ENCODE data around the gene TPGS2.
A peak's percentile ranks its signal among the peaks of the same experiment; 100 is the strongest.

The TPGS2 gene

DNA sequence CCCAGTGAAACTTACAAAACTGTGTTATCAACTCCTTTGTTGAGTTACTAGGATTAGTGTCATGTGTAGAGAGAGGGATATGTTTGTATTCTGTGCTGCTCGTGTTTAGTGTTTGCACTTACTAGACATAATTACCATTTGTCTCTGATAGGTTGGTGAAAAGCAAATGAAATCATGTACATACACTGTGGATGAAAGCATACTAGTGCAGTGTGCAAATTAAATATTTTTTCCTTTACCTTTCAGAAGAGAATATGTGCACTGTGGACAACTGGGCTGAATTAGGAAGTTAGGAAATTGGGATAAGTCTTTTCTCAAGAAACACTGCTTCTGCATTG, 1.3 kb upstream of the TPGS2 start:
- H3K4me3 ChIP-seq (ENCODE audit: low read depth, low read length), result no peak overlapping the region
- DNase-seq, result no peak

DNA sequence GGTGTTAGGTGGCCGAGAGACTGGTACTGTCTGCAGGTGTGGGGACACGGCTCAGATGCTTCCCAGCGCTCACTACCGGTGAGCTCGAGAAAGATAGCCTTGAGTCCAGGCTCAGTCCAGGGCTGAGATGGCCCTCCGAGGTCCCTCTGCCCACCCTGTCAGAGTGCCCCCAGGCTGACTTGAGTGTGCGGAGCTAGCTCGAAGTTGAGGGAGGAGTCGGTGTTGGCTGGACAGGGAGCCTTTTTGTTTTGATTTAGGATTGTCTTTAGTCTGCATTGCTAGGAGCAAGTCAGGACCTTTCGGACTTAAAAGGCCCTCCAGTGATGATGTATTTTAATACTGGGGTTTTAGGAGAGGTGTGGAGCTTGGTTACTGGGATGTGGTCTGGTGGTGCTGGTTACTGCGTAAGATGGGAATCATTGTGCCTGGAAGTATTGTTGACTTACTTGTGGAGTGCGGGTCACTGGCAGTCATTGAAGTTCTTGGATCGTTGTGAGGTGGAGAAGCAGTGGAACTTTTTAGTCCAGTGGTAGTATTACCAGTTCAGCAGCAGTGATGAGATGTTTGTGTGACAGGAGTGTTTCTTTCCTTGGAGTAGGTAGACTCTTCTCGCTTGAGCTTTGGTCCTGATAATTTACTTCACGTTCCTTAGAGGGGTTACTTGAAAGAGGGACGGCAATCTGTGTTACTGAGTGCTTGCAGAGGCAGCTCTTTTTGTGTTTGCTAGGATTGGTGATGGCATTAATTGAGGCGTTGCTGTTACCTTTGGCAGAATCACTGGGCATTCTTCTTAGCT, 758 bp upstream of the TPGS2 start:
- no peaks in the 10 kb centered on the region for H3K27me3 ChIP-seq (ENCODE audit: insufficient read depth, low read depth, severe bottlenecking)
- DNase-seq, result no peak
- H3K9me3 ChIP-seq (ENCODE audit: severe bottlenecking), result no peaks in the 10 kb centered on the region
- H3K4me3 ChIP-seq (ENCODE audit: low read depth, low read length), result peak overlapping the region; percentile 89
- H3K27ac ChIP-seq, result peak overlapping the region; percentile 69
- TF ChIP-seq, protein P1, sequence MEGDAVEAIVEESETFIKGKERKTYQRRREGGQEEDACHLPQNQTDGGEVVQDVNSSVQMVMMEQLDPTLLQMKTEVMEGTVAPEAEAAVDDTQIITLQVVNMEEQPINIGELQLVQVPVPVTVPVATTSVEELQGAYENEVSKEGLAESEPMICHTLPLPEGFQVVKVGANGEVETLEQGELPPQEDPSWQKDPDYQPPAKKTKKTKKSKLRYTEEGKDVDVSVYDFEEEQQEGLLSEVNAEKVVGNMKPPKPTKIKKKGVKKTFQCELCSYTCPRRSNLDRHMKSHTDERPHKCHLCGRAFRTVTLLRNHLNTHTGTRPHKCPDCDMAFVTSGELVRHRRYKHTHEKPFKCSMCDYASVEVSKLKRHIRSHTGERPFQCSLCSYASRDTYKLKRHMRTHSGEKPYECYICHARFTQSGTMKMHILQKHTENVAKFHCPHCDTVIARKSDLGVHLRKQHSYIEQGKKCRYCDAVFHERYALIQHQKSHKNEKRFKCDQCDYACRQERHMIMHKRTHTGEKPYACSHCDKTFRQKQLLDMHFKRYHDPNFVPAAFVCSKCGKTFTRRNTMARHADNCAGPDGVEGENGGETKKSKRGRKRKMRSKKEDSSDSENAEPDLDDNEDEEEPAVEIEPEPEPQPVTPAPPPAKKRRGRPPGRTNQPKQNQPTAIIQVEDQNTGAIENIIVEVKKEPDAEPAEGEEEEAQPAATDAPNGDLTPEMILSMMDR (IDR thresholded peaks at IDR 0.05; ENCODE audit: low read depth, low read length), result no peak
- H3K36me3 ChIP-seq, result peaks cover 9% of the 10 kb centered on the region; the same call in 1 of the 2 replicates

More for the DNA sequence above, 1.3 kb upstream of the TPGS2 start:
- H3K27ac ChIP-seq, result no peak overlapping the region
- peaks cover 10% of the 10 kb centered on the region for H3K36me3 ChIP-seq
- TF ChIP-seq, protein P1 (IDR thresholded peaks at IDR 0.05; ENCODE audit: low read depth, low read length), result no peak
- H3K27me3 ChIP-seq (ENCODE audit: insufficient read depth, low read depth, severe bottlenecking), result no peaks in the 10 kb centered on the region
- no peaks in the 10 kb centered on the region for H3K9me3 ChIP-seq (ENCODE audit: severe bottlenecking)

DNA sequence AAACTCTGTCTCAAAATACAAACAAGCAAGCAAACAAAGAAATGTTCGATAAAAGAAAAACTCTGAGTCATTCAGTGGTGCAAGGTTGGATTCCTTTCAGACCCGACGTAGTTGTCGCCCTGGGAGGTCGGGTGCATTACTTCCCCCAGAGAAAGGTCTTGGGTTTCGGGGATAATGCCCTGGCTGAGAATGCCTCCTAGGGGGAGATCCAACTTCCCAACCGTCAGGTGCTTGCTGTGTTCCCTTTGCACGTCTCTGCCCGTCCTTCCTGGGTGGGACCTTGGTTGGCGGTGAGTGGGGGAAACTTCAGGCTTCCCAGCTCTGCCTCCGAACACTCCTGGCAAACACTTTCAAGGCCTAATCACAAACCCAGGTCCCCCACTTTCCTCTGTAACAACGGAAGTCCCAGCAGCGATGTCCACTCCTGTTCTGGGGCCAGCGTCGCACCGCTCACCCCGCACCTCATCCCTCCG, 609 bp downstream of the TPGS2 start:
- Histone ChIP-seq H3K4me3 (ENCODE audit: low read depth, low read length) (peak overlapping the region; percentile 89), H3K27ac (peak overlapping the region; percentile 69), H3K27me3 (ENCODE audit: insufficient read depth, low read depth, severe bottlenecking) (no peaks in the 10 kb centered on the region), H3K9me3 (ENCODE audit: severe bottlenecking) (no peaks in the 10 kb centered on the region), H3K36me3 (peaks cover 9% of the 10 kb centered on the region)
- no peak for DNase-seq
- TF ChIP-seq, protein P1 (IDR thresholded peaks at IDR 0.05; ENCODE audit: low read depth, low read length), result no peak

DNA sequence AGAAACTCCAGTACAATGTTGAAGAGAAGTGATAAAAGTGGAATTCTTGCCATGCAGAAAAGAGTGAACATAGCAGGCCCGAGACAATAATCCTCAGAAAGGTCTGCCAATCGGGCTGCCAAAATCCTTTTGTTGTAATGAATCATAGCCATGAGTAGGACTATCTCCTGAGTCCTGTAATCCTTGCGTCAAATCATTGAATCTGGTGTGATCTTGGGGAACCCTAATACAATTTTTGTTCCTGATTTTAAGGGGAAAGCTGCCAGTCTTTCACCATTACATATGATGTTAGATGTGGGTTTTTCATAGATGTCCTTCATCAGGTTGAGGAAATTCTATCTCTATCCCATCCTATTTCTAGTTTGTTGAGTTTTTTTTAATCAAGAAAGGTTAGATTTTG, 2.2 kb downstream of the TPGS2 start:
- Histone ChIP-seq H3K27ac (no peak overlapping the region), H3K9me3 (ENCODE audit: severe bottlenecking) (no peaks in the 10 kb centered on the region), H3K36me3 (peaks cover 14% of the 10 kb centered on the region), H3K27me3 (ENCODE audit: insufficient read depth, low read depth, severe bottlenecking) (no peaks in the 10 kb centered on the region), H3K4me3 (ENCODE audit: low read depth, low read length) (no peak overlapping the region)
- no peak for DNase-seq
- TF ChIP-seq, protein P1 (IDR thresholded peaks at IDR 0.05; ENCODE audit: low read depth, low read length), result no peak

DNA sequence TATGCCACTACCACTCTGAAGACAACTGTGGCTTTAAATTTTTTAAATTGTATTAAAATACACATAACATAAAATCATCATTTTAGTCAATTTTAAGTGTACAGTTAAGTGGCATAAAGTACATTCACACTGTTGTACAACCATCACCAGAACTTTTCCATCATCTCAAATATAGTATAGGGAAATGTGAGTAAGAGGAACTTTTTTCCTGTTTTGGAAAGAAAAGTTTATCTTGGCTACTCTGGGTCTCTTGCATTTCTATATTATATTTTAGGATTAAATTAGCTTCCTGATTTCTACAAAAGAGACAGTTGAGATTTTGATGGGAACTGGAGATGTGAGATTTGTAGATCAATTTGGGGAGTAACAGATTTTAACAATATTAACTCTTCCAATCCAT, 3.3 kb downstream of the TPGS2 start:
- DNase-seq, result no peak
- Histone ChIP-seq H3K27ac (no peak overlapping the region), H3K36me3 (peaks cover 14% of the 10 kb centered on the region), H3K4me3 (ENCODE audit: low read depth, low read length) (no peak overlapping the region), H3K9me3 (ENCODE audit: severe bottlenecking) (no peaks in the 10 kb centered on the region), H3K27me3 (ENCODE audit: insufficient read depth, low read depth, severe bottlenecking) (no peaks in the 10 kb centered on the region)
- TF ChIP-seq, protein P1 (IDR thresholded peaks at IDR 0.05; ENCODE audit: low read depth, low read length), result no peak

DNA sequence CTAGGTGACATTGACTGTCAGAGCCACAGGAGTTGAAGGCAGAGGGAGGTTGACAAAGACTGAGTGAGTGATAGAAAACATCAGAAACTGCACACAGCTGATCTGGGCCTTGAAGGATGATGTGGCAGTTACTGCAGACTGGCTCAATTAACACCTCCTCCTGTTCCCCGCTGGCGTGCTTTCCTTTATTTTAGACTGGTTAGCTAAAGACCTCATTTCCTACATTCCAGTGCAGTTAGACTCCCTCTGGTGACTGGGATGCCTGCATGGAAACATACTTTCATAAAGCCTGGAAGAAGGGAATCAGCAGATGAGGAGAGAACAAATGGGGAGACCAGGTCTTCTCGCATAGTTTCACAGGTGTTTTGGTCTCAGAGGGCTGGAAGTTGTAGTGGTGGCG, 7.1 kb downstream of the TPGS2 start:
- peaks cover 20% of the 10 kb centered on the region for H3K36me3 ChIP-seq
- no peak overlapping the region for H3K27ac ChIP-seq
- no peak for DNase-seq
- H3K9me3 ChIP-seq (ENCODE audit: severe bottlenecking), result no peaks in the 10 kb centered on the region
- no peak overlapping the region for H3K4me3 ChIP-seq (ENCODE audit: low read depth, low read length)
- TF ChIP-seq, protein P1 (IDR thresholded peaks at IDR 0.05; ENCODE audit: low read depth, low read length), result no peak
- no peaks in the 10 kb centered on the region for H3K27me3 ChIP-seq (ENCODE audit: insufficient read depth, low read depth, severe bottlenecking)

All from WERI-Rb-1 (cell line).